Cardiac fibroblast (primary cell): Measurements from ENCODE around the gene TMEM126A.

Experiments
- DNase-seq, 2 donors: peaks; one replicate each; pipeline versions ENCODE4 v3.0.0 to v3.0.0-alpha.2; 2010; ENCODE audit warnings: low read depth in 2 of 2
- H3K4me3 ChIP-seq, 2 donors: replicated peaks in 1 of 2; 1 replicate in 1 of 2; 2 replicates in 1 of 2; pipeline ENCODE4 v1.5.1; 2011; ENCODE audit warnings: low read depth in 2 of 2, low read length in 2 of 2, mild to moderate bottlenecking in 2 of 2, moderate library complexity in 1 of 2
- TF ChIP-seq, protein P1 (sequence below): IDR thresholded peaks from one replicate; pipeline ENCODE4 v1.5.1; 2011; ENCODE audit warnings: low read depth, mild to moderate bottlenecking, low read length, inconsistent platforms

TMEM126A gene

DNA sequence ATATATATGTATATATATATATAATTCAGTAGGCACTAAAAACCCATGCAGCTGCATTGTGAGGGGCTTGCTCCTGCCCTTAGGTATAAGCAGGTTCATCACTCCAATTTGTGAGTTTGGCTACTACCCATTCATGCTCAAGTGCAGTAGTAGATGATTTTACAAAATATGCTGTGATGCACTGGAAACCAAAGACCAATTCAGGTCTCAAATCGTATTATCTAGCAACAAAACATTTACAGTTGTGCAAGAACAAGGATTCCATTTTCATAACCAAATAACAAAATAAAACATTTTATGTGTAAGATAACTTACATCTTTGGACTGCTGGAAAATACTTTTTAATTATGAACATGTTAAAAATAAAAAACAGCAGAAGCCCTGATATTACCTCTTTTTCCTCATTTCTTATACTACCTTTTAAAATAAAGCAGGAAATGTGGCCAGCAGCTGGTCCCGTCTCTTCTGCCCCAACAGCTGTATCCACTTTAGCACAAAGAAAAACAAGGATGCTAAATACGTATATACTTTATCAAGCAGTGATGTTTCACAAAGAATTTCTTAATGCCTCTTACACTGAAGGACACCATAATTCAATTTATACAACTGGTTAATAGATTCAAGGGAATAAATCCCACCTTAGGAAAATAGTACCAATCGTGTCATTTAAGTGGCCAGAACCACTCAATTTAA is 14.4 kb downstream of the TMEM126A start:
- peak overlapping the region; percentile 89 to 90 for H3K4me3 ChIP-seq
- DNase-seq: peak in 1 of 2 donors; percentile 34
- TF ChIP-seq, protein P1, sequence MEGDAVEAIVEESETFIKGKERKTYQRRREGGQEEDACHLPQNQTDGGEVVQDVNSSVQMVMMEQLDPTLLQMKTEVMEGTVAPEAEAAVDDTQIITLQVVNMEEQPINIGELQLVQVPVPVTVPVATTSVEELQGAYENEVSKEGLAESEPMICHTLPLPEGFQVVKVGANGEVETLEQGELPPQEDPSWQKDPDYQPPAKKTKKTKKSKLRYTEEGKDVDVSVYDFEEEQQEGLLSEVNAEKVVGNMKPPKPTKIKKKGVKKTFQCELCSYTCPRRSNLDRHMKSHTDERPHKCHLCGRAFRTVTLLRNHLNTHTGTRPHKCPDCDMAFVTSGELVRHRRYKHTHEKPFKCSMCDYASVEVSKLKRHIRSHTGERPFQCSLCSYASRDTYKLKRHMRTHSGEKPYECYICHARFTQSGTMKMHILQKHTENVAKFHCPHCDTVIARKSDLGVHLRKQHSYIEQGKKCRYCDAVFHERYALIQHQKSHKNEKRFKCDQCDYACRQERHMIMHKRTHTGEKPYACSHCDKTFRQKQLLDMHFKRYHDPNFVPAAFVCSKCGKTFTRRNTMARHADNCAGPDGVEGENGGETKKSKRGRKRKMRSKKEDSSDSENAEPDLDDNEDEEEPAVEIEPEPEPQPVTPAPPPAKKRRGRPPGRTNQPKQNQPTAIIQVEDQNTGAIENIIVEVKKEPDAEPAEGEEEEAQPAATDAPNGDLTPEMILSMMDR: no peak

DNA sequence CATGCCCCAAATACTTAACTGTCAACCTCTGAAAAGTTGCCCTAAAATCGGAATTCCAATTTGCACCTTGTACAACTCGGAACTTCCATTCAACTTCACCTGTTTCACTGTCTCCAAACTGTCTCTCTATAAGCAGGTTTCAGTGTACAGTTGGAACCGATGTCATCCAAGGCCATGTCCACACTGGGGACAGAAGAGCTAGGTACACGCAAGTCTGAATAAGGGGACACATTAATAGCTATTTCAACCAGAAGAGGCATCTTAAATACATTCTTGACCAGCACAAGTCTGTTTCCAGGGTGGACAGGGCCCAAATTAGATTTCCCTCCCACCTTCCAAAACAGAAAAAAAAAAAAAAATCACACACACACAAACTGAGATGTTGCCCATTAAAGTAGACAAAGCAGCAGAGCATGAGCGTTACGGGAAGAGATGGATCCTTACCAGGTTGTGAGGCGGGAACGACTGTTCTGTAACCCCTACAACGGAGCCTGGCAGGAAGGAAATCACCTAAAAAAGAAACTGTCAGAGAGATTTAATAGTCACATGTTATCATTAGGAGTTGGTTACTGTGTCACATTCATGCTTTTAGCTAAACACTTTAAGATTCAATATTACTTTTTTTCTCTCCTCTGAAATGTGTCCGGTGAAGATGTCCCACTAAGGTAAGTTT is 15.4 kb downstream of the TMEM126A start:
- DNase-seq: peak in 1 of 2 donors; percentile 22

DNA sequence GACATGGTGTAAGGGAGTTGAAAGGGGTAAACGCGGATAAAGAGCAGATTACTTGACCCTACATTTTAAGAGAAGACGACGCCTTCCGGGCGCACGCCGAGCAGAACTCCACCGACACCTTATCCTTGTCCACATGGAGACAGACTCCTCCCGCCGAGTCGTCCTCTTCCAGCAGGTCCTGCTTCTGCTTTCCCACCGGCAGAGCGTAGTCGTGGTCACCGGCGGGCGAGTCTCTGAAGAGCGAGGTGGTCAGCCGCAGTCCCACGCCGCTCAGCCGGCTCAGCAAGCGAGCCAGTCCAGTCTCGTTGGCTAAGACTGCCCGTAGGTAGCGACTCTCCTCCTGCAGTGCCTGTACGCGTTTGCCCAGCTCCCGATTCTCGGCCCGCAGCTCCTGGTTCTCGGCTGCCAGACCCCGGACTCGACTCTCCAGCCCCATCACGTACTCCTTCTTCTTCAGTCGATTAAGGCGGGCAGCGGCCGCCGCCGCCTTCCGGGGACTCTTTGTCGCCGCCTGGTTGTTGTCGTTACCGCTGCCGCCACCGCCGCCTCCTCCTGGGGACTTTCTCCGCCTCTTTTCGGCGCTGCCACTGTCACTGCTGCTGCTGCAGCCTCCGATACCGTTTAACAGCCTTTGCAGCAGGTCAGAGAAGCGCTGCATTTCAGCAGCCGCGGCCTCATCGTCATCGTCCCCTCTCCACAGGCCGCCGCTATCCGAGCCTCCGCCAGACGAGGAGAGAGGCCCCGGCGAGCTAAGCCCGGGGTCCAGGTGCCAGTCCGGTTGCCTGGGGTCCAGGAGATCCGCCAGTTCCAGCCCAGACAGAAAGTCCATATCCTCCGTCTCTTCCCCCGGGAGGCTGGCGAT is 16.2 kb downstream of the TMEM126A start:
- TF ChIP-seq, protein P1: peak; percentile 38
- DNase-seq: peak; percentile 56 to 63
- H3K4me3 ChIP-seq: peak overlapping the region; percentile 89 to 90

More for the DNA sequence above, 15.4 kb downstream of the TMEM126A start:
- H3K4me3 ChIP-seq: peak overlapping the region; percentile 89 to 90
- TF ChIP-seq, protein P1: no peak

DNA sequence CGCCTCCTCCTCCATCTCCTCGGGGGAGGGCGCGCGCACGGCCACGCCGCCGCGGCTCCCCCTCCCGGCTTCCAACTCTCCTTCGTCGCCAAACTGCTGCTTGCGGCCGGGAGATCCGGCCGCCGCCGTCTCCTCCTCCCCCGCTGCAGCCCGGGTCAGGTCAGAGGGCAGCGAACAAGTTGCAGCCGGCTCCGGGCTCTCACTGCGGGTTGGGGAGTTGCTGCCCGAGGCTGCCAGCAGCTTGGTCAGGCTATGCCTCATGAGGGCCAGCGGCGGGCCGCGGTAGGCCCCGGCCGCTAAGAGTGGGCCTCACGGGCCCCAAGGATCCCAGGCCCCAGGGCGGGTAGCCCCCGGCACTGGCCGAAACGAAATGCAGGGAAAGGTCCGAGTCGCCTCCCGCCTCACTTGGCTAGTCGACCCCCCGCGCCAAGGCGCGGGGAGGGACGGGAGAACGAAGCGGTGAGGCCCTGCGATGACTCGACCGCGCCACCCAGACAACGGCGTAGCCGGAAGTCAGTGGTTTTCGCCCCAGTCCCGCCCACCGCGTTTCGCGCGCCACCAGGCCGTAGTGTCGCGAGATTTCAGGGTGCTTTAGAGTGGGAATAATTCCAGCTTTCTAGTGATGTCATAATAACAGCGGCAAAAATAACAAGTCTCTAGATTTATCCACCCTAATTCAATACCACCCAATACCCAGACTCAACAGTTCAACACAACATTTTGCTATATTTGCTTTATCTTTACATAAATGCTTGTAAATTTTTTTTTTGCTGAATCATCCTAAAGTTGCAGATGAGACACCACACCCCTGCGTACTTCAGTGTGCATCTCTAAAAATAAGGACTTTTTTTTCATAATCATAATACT is 17.1 kb downstream of the TMEM126A start, which contains the start of gene CREBZF:
TSS of gene CREBZF (minus strand) at position 515 of the 867 bp plus-strand sequence. CDS start at position 261, 254 bp downstream.
- peak; percentile 96 to 97 for DNase-seq
- TF ChIP-seq, protein P1: no peak
- peak within 1 kb of the TSS; percentile 89 to 90 for H3K4me3 ChIP-seq

DNA sequence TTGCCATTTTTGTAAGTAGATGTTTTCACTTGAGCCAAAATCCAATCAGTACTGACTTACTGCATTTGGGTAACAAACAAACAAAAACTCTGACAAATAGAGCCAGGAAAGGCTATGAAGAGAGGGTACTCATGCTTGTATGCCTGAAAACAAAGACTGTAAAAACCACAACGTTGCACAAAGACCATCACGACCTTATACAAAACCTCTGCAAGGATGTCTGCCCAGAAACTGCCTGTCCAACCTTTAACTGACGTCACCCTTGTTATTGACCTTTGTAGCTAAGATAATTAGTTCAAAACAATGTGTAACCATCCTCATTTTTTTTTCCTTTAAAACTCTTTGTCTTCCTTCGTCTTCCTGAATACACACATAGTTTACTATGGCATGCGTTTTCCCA is 18.0 kb downstream of the TMEM126A start:
- H3K4me3 ChIP-seq: no peak overlapping the region
- no peak for DNase-seq
- TF ChIP-seq, protein P1: no peak

DNA sequence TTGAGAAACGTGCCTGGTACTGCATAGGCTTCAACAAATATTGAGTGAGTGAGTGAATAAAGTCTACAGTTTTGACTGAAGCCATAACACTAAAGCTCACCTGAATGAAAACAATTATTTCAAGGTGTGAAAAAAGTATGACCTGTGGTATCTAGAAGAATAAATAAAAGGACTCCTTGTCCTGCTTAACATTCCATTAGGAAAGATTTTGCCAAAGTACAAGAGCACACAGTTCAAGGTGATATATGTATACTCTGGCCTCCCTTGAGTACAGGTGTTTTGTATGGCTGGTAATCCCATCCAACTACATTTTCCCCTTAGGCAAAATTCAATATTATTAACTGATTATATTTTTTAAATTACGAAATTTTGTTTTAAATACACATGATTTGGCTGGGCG is 18.9 kb downstream of the TMEM126A start:
- H3K4me3 ChIP-seq: no peak overlapping the region
- TF ChIP-seq, protein P1: no peak
- no peak for DNase-seq
